Neural cell (in vitro differentiated cells): ENCODE data around the gene CYP26A1.

Experiments used
- EP300 ChIP-seq: fragments of 450-650 bp; conservative IDR thresholded peaks from 2 replicates; pipeline ENCODE4 v1.6.1; 2014; ENCODE audit warnings: antibody characterized with exemption, mild to moderate bottlenecking, moderate library complexity; ENCODE audit not compliant: poor library complexity, severe bottlenecking
- POLR2AphosphoS5 ChIP-seq: IDR thresholded peaks from 2 replicates; pipeline ENCODE4 v1.6.1; 2012
- TF ChIP-seq, protein P1 (sequence below): fragments of 450-650 bp; IDR thresholded peaks from 2 replicates; pipeline ENCODE4 v1.5.1; 2014; ENCODE audit warnings: antibody characterized with exemption, mild to moderate bottlenecking, moderate library complexity; ENCODE audit not compliant: poor library complexity, severe bottlenecking
- TF ChIP-seq, protein P2 (sequence below): IDR thresholded peaks from 2 replicates; pipeline ENCODE4 v1.6.1; 2012; ENCODE audit warnings: borderline replicate concordance

DNA sequence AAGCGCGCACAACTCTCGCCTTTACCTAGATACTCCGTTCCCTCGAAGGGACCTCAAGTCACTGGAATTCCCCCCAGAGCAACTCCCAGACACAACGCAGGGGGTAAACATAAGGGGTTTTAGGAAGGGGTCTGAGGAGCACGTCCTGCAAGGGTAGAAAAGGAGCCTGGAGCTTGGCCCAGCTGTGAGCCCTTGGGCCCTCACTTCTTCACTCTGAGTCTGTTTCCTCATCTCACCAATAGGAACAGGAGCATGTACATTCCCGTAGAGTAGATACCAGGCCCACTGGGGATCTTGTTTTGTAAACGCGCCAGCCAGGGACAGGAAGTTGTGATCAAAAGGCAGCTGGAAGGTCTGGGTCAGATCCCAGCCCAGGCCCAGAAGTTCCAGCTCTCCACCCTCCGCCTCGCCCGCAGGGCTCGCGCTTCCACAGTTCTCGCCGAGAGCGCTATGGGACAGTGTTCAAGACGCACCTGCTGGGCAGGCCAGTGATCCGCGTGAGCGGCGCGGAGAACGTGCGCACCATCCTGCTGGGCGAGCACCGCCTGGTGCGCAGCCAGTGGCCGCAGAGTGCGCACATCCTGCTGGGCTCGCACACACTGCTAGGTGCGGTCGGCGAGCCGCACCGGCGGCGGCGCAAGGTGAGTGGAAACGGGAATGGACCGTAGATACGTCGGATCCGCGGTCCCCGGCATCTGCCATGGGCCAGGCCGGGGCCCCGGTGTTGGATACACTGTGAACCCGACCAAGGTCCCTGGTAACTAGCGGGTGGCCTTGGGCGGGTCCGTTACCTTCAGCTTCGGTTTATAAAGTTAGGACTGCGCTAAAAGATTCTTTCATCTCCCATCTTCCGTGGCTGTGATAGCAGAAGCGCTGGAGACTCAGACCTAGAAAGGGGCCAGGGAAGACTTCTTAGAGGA is 11.8 kb upstream of the CYP26A1 start:
- TF ChIP-seq EP300 (no peak), POLR2AphosphoS5 (no peak)
- TF ChIP-seq, protein P1, sequence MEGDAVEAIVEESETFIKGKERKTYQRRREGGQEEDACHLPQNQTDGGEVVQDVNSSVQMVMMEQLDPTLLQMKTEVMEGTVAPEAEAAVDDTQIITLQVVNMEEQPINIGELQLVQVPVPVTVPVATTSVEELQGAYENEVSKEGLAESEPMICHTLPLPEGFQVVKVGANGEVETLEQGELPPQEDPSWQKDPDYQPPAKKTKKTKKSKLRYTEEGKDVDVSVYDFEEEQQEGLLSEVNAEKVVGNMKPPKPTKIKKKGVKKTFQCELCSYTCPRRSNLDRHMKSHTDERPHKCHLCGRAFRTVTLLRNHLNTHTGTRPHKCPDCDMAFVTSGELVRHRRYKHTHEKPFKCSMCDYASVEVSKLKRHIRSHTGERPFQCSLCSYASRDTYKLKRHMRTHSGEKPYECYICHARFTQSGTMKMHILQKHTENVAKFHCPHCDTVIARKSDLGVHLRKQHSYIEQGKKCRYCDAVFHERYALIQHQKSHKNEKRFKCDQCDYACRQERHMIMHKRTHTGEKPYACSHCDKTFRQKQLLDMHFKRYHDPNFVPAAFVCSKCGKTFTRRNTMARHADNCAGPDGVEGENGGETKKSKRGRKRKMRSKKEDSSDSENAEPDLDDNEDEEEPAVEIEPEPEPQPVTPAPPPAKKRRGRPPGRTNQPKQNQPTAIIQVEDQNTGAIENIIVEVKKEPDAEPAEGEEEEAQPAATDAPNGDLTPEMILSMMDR, result no peak
- TF ChIP-seq, protein P2, sequence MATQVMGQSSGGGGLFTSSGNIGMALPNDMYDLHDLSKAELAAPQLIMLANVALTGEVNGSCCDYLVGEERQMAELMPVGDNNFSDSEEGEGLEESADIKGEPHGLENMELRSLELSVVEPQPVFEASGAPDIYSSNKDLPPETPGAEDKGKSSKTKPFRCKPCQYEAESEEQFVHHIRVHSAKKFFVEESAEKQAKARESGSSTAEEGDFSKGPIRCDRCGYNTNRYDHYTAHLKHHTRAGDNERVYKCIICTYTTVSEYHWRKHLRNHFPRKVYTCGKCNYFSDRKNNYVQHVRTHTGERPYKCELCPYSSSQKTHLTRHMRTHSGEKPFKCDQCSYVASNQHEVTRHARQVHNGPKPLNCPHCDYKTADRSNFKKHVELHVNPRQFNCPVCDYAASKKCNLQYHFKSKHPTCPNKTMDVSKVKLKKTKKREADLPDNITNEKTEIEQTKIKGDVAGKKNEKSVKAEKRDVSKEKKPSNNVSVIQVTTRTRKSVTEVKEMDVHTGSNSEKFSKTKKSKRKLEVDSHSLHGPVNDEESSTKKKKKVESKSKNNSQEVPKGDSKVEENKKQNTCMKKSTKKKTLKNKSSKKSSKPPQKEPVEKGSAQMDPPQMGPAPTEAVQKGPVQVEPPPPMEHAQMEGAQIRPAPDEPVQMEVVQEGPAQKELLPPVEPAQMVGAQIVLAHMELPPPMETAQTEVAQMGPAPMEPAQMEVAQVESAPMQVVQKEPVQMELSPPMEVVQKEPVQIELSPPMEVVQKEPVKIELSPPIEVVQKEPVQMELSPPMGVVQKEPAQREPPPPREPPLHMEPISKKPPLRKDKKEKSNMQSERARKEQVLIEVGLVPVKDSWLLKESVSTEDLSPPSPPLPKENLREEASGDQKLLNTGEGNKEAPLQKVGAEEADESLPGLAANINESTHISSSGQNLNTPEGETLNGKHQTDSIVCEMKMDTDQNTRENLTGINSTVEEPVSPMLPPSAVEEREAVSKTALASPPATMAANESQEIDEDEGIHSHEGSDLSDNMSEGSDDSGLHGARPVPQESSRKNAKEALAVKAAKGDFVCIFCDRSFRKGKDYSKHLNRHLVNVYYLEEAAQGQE, result no peak
